Measurements from ENCODE around the gene PCLO. TPM values are rescaled to one million over a fixed set of nuclear protein-coding genes. Genes with fewer than 3 reads are reported as not detected.
A peak's percentile ranks its signal among the peaks of the same experiment; 100 is the strongest.

The PCLO gene
- total RNA-seq: under 1 TPM in 1 of 2 donors, not detected in 1; 0.03 TPM

GRCh38 chr7:83162402-83163256, at the start of gene PCLO:
PCLO (minus strand) TSS chr7:83162884; CDS start chr7:83162592, 292 bp downstream.
- Mint-ChIP-seq H3K4me1 (no peaks in the 10 kb centered on the region), H3K27me3 (peaks cover 7% of the 10 kb centered on the region), H3K27ac (no peak within 1 kb of the TSS), H3K4me3 (peak within 1 kb of the TSS; percentile 50), H3K36me3 (ENCODE audit: low read depth) (no peaks in the 10 kb centered on the region), H3K9me3 (no peaks in the 10 kb centered on the region)
- ATAC-seq (replicated peaks): peak; percentile 90

GRCh38 chr7:83211685-83212084, 49.0 kb upstream of the PCLO start:
- Mint-ChIP-seq H3K36me3 (ENCODE audit: low read depth) (no peaks in the 10 kb centered on the region), H3K9me3 (peaks cover 12% of the 10 kb centered on the region)
- ATAC-seq (replicated peaks): no peak

GRCh38 chr7:83210479-83210878, 47.8 kb upstream of the PCLO start:
- ATAC-seq (replicated peaks): no peak
- H3K4me3 Mint-ChIP-seq: no peak overlapping the region
- H3K27ac Mint-ChIP-seq: no peak overlapping the region
- no peaks in the 10 kb centered on the region for H3K27me3 Mint-ChIP-seq
- H3K4me1 Mint-ChIP-seq: no peaks in the 10 kb centered on the region
- H3K36me3 Mint-ChIP-seq (ENCODE audit: low read depth): no peaks in the 10 kb centered on the region
- H3K9me3 Mint-ChIP-seq: peaks cover 12% of the 10 kb centered on the region

More at GRCh38 chr7:83211685-83212084, 49.0 kb upstream of the PCLO start:
- Mint-ChIP-seq H3K27me3 (no peaks in the 10 kb centered on the region), H3K27ac (no peak overlapping the region), H3K4me1 (no peaks in the 10 kb centered on the region), H3K4me3 (no peak overlapping the region)

- H3K4me3 Mint-ChIP-seq: no peak overlapping the region
- H3K27me3 Mint-ChIP-seq: no peaks in the 10 kb centered on the region
- H3K4me1 Mint-ChIP-seq: no peaks in the 10 kb centered on the region
- H3K36me3 Mint-ChIP-seq (ENCODE audit: low read depth): no peaks in the 10 kb centered on the region
- peaks cover 13% of the 10 kb centered on the region for H3K9me3 Mint-ChIP-seq
- H3K27ac Mint-ChIP-seq: no peak overlapping the region
- no peak for ATAC-seq (replicated peaks)
Observed at GRCh38 chr7:83204715-83205114, 42.0 kb upstream of the PCLO start.

- H3K27me3 Mint-ChIP-seq: no peaks in the 10 kb centered on the region
- H3K27ac Mint-ChIP-seq: no peak overlapping the region
- no peak overlapping the region for H3K4me3 Mint-ChIP-seq
- no peak for ATAC-seq (replicated peaks)
- H3K4me1 Mint-ChIP-seq: no peaks in the 10 kb centered on the region
- H3K36me3 Mint-ChIP-seq (ENCODE audit: low read depth): no peaks in the 10 kb centered on the region
- peaks cover 9% of the 10 kb centered on the region for H3K9me3 Mint-ChIP-seq
Observed at GRCh38 chr7:83201355-83201754, 38.7 kb upstream of the PCLO start.

GRCh38 chr7:83190659-83191389, 28.1 kb upstream of the PCLO start:
- no peaks in the 10 kb centered on the region for H3K36me3 Mint-ChIP-seq (ENCODE audit: low read depth)
- no peaks in the 10 kb centered on the region for H3K4me1 Mint-ChIP-seq
- no peak overlapping the region for H3K4me3 Mint-ChIP-seq
- no peaks in the 10 kb centered on the region for H3K27me3 Mint-ChIP-seq
- no peak for ATAC-seq (replicated peaks)
- peaks cover 1% of the 10 kb centered on the region for H3K9me3 Mint-ChIP-seq
- H3K27ac Mint-ChIP-seq: no peak overlapping the region

GRCh38 chr7:83178796-83179195, 16.1 kb upstream of the PCLO start:
- no peaks in the 10 kb centered on the region for H3K4me1 Mint-ChIP-seq
- H3K27me3 Mint-ChIP-seq: no peaks in the 10 kb centered on the region
- no peak for ATAC-seq (replicated peaks)
- peaks cover 23% of the 10 kb centered on the region for H3K9me3 Mint-ChIP-seq
- H3K4me3 Mint-ChIP-seq: no peak overlapping the region
- no peaks in the 10 kb centered on the region for H3K36me3 Mint-ChIP-seq (ENCODE audit: low read depth)
- H3K27ac Mint-ChIP-seq: no peak overlapping the region

- no peak overlapping the region for H3K27ac Mint-ChIP-seq
- H3K4me1 Mint-ChIP-seq: no peaks in the 10 kb centered on the region
- peaks cover 25% of the 10 kb centered on the region for H3K9me3 Mint-ChIP-seq
- no peak overlapping the region for H3K4me3 Mint-ChIP-seq
- no peaks in the 10 kb centered on the region for H3K27me3 Mint-ChIP-seq
- ATAC-seq (replicated peaks): no peak
- H3K36me3 Mint-ChIP-seq (ENCODE audit: low read depth): no peaks in the 10 kb centered on the region
Observed at GRCh38 chr7:83178066-83178465, 15.4 kb upstream of the PCLO start.

- ATAC-seq (replicated peaks): no peak
- H3K4me3 Mint-ChIP-seq: no peak overlapping the region
- no peaks in the 10 kb centered on the region for H3K4me1 Mint-ChIP-seq
- no peaks in the 10 kb centered on the region for H3K36me3 Mint-ChIP-seq (ENCODE audit: low read depth)
- no peaks in the 10 kb centered on the region for H3K27me3 Mint-ChIP-seq
- no peak overlapping the region for H3K27ac Mint-ChIP-seq
- H3K9me3 Mint-ChIP-seq: peaks cover 21% of the 10 kb centered on the region
Observed at GRCh38 chr7:83173664-83174063, 11.0 kb upstream of the PCLO start.

GRCh38 chr7:83166781-83167180, 4.1 kb upstream of the PCLO start:
- Mint-ChIP-seq H3K4me3 (no peak overlapping the region), H3K27ac (no peak overlapping the region), H3K36me3 (ENCODE audit: low read depth) (no peaks in the 10 kb centered on the region), H3K4me1 (no peaks in the 10 kb centered on the region), H3K27me3 (peaks cover 3% of the 10 kb centered on the region), H3K9me3 (no peaks in the 10 kb centered on the region)
- ATAC-seq (replicated peaks): no peak

- no peak overlapping the region for H3K27ac Mint-ChIP-seq
- H3K27me3 Mint-ChIP-seq: peaks cover 7% of the 10 kb centered on the region
- no peaks in the 10 kb centered on the region for H3K9me3 Mint-ChIP-seq
- H3K36me3 Mint-ChIP-seq (ENCODE audit: low read depth): no peaks in the 10 kb centered on the region
- H3K4me3 Mint-ChIP-seq: peak overlapping the region; percentile 50
- no peak for ATAC-seq (replicated peaks)
- no peaks in the 10 kb centered on the region for H3K4me1 Mint-ChIP-seq
Observed at GRCh38 chr7:83161899-83162401, 734 bp downstream of the PCLO start.

- H3K27me3 Mint-ChIP-seq: peaks cover 7% of the 10 kb centered on the region
- ATAC-seq (replicated peaks): no peak
Observed at GRCh38 chr7:83161186-83161585, 1.5 kb downstream of the PCLO start.

GRCh38 chr7:83159731-83160130, 3.0 kb downstream of the PCLO start:
- H3K27ac Mint-ChIP-seq: no peak overlapping the region
- H3K27me3 Mint-ChIP-seq: peaks cover 7% of the 10 kb centered on the region
- no peak overlapping the region for H3K4me3 Mint-ChIP-seq
- no peaks in the 10 kb centered on the region for H3K4me1 Mint-ChIP-seq
- H3K9me3 Mint-ChIP-seq: peaks cover 2% of the 10 kb centered on the region
- no peak for ATAC-seq (replicated peaks)
- H3K36me3 Mint-ChIP-seq (ENCODE audit: low read depth): no peaks in the 10 kb centered on the region

More at GRCh38 chr7:83161186-83161585, 1.5 kb downstream of the PCLO start:
- Mint-ChIP-seq H3K4me1 (no peaks in the 10 kb centered on the region), H3K4me3 (no peak overlapping the region), H3K36me3 (ENCODE audit: low read depth) (no peaks in the 10 kb centered on the region), H3K27ac (no peak overlapping the region), H3K9me3 (no peaks in the 10 kb centered on the region)

GRCh38 chr7:83156006-83156405, 6.7 kb downstream of the PCLO start:
- Mint-ChIP-seq H3K27ac (no peak overlapping the region), H3K27me3 (no peaks in the 10 kb centered on the region), H3K4me3 (no peak overlapping the region), H3K36me3 (ENCODE audit: low read depth) (no peaks in the 10 kb centered on the region), H3K9me3 (peaks cover 9% of the 10 kb centered on the region), H3K4me1 (no peaks in the 10 kb centered on the region)
- no peak for ATAC-seq (replicated peaks)

GRCh38 chr7:83155407-83155806, 7.3 kb downstream of the PCLO start:
- no peaks in the 10 kb centered on the region for H3K36me3 Mint-ChIP-seq (ENCODE audit: low read depth)
- H3K27ac Mint-ChIP-seq: no peak overlapping the region
- H3K9me3 Mint-ChIP-seq: peaks cover 9% of the 10 kb centered on the region
- ATAC-seq (replicated peaks): no peak
- no peaks in the 10 kb centered on the region for H3K4me1 Mint-ChIP-seq
- no peak overlapping the region for H3K4me3 Mint-ChIP-seq
- no peaks in the 10 kb centered on the region for H3K27me3 Mint-ChIP-seq

Data from activated T-helper 17 cell treated with anti-CD3 and anti-CD28 coated beads, Interleukin-2, amount 50 U/mL, for 72 hours (primary cell).